Neural cell (in vitro differentiated cells): ENCODE results near the gene RNF157. TPM values are rescaled to one million over a fixed set of nuclear protein-coding genes. Genes with fewer than 3 reads are reported as not detected.
A peak's percentile ranks its signal among the peaks of the same experiment; 100 is the strongest.

Source experiments
- H2AFZ ChIP-seq: fragments of 200-600, 300-800 bp; sonication (generic), shearing (Covaris generic); 2 replicates; pipeline ENCODE4 v1.6.0; 2014; ENCODE audit warnings: low read depth, mild to moderate bottlenecking, antibody characterized with exemption, low read length, moderate library complexity
- H3F3A ChIP-seq: fragments of 200-600 bp; shearing (Covaris generic); 2 replicates; pipeline ENCODE4 v1.6.1; 2016; ENCODE audit warnings: mild to moderate bottlenecking, moderate library complexity, mixed read lengths, antibody characterized with exemption, low read length; ENCODE audit not compliant: insufficient read depth, poor library complexity, severe bottlenecking
- H3K27ac ChIP-seq: fragments of 200-600, 300-800 bp; sonication (generic), shearing (Covaris generic); 2 replicates; pipeline ENCODE4 v1.5.1; 2014; ENCODE audit warnings: mild to moderate bottlenecking, low read length, moderate library complexity
- H3K27me3 ChIP-seq: fragments of 300-800, 200-600 bp; sonication (generic), shearing (Covaris generic); 2 replicates; pipeline ENCODE4 v1.6.0; 2014; ENCODE audit warnings: mild to moderate bottlenecking, low read depth, low read length, moderate library complexity; ENCODE audit not compliant: insufficient read depth
- H3K36me3 ChIP-seq: fragments of 300-800, 200-600 bp; sonication (generic), shearing (Covaris generic); 2 replicates; pipeline ENCODE4 v1.5.1; 2014; ENCODE audit warnings: mild to moderate bottlenecking, antibody characterized with exemption, low read length, moderate library complexity; ENCODE audit not compliant: insufficient read depth
- H3K4me2 ChIP-seq: fragments of 300-800, 200-600 bp; sonication (generic), shearing (Covaris generic); 2 replicates; pipeline ENCODE4 v1.6.0; 2014; ENCODE audit warnings: mild to moderate bottlenecking, low read length
- H3K4me3 ChIP-seq: fragments of 300-800, 200-600 bp; sonication (generic), shearing (Covaris generic); 2 replicates; pipeline ENCODE4 v1.5.1; 2014; ENCODE audit warnings: mild to moderate bottlenecking, low read length, moderate library complexity
- H3K79me2 ChIP-seq: fragments of 200-600 bp; shearing (Covaris generic); replicated peaks from 2 replicates; pipeline ENCODE4 v1.6.0; 2014; ENCODE audit warnings: mild to moderate bottlenecking, low read length, moderate library complexity; ENCODE audit not compliant: insufficient read depth
- H3K9ac ChIP-seq: fragments of 300-800, 200-600 bp; sonication (generic), shearing (Covaris generic); 2 replicates; pipeline ENCODE4 v1.6.1; 2016; ENCODE audit warnings: mild to moderate bottlenecking, low read length, mixed read lengths
- H3K9me2 ChIP-seq: fragments of 200-600 bp; shearing (Covaris generic); 2 replicates; pipeline ENCODE4 v1.6.1; 2016; ENCODE audit warnings: mild to moderate bottlenecking, low read length, mixed read lengths; ENCODE audit not compliant: insufficient read depth
- H3K9me3 ChIP-seq: fragments of 200-600, 300-800 bp; sonication (generic), shearing (Covaris generic); 2 replicates; pipeline ENCODE4 v1.6.1; 2016; ENCODE audit warnings: mild to moderate bottlenecking, mixed run types, low read length, moderate library complexity, mixed read lengths
- H4K20me1 ChIP-seq: fragments of 200-600 bp; shearing (Covaris generic); 2 replicates; pipeline ENCODE4 v1.6.1; 2016; ENCODE audit warnings: mild to moderate bottlenecking, mixed run types; ENCODE audit not compliant: insufficient read depth
- CTCF ChIP-seq: fragments of 450-650 bp; IDR thresholded peaks from 2 replicates; pipeline ENCODE4 v1.5.1; 2014; ENCODE audit warnings: antibody characterized with exemption, mild to moderate bottlenecking, moderate library complexity; ENCODE audit not compliant: poor library complexity, severe bottlenecking
- EP300 ChIP-seq: fragments of 450-650 bp; conservative IDR thresholded peaks from 2 replicates; pipeline ENCODE4 v1.6.1; 2014; ENCODE audit warnings: antibody characterized with exemption, mild to moderate bottlenecking, moderate library complexity; ENCODE audit not compliant: poor library complexity, severe bottlenecking
- EZH2 ChIP-seq: fragments of 200-600, 300-800 bp; shearing (Covaris generic), sonication (generic); IDR thresholded peaks from 2 replicates; pipeline ENCODE4 v1.6.1; 2014; ENCODE audit warnings: antibody characterized with exemption, low read length, borderline replicate concordance, mild to moderate bottlenecking; ENCODE audit not compliant: insufficient read depth, poor library complexity, severe bottlenecking
- MXI1 ChIP-seq: fragments of 450-650 bp; conservative IDR thresholded peaks from 2 replicates; pipeline ENCODE4 v1.6.1; 2014; ENCODE audit warnings: antibody characterized with exemption, mild to moderate bottlenecking; ENCODE audit not compliant: poor library complexity, severe bottlenecking
- POLR2AphosphoS5 ChIP-seq: IDR thresholded peaks from 2 replicates; pipeline ENCODE4 v1.6.1; 2012
- RAD21 ChIP-seq: fragments of 450-650 bp; conservative IDR thresholded peaks from 2 replicates; pipeline ENCODE4 v1.6.1; 2014; ENCODE audit warnings: antibody characterized with exemption, mild to moderate bottlenecking, moderate library complexity
- SMC3 ChIP-seq: fragments of 450-650 bp; conservative IDR thresholded peaks from 2 replicates; pipeline ENCODE4 v1.6.1; 2014; ENCODE audit warnings: antibody characterized with exemption, mild to moderate bottlenecking, moderate library complexity; ENCODE audit not compliant: poor library complexity
- TAF1 ChIP-seq: IDR thresholded peaks from 2 replicates; pipeline ENCODE4 v1.6.1; 2012; ENCODE audit warnings: low read depth
- polyA plus RNA-seq: library from polyadenylated mRNA; depleted of rRNA; stranded (reverse); fragments of >200 nt; gene quantifications from 2 replicates; pipeline ENCODE4 v1.2.3, GENCODE V29; 2014
- TF ChIP-seq, protein P1 (sequence below): IDR thresholded peaks from 2 replicates; pipeline ENCODE4 v1.6.1; 2012; ENCODE audit warnings: borderline replicate concordance

The RNF157 gene
- polyA plus RNA-seq, 1 donor from 2014 or later, result 15.9 TPM

GRCh38 chr17:76104140-76104895, 136.0 kb downstream of the RNF157 start:
- Histone ChIP-seq H2AFZ (peak overlapping the region; percentile 98), H3K27ac (peak overlapping the region; percentile 97), H3K27me3 (no peaks in the 10 kb centered on the region)

GRCh38 chr17:76103274-76104139, 136.8 kb downstream of the RNF157 start, which contains the start of gene EXOC7:
Gene EXOC7 (minus strand): TSS chr17:76103787. CDS start chr17:76103692, 95 bp downstream.
- Histone ChIP-seq H3K9me2 (no peaks in the 10 kb centered on the region), H3K4me3 (peak within 1 kb of the TSS; percentile 89), H3K27ac (peak within 1 kb of the TSS; percentile 97), H3K4me2 (peak within 1 kb of the TSS; percentile 100), H3K36me3 (peaks cover 5% of the 10 kb centered on the region), H3K79me2 (peaks cover 18% of the 10 kb centered on the region), H2AFZ (peak within 1 kb of the TSS; percentile 98), H3K27me3 (no peaks in the 10 kb centered on the region), H4K20me1 (no peaks in the 10 kb centered on the region), H3K9me3 (no peaks in the 10 kb centered on the region), H3K9ac (peak within 1 kb of the TSS; percentile 94), H3F3A (peaks cover 3% of the 10 kb centered on the region)
- TF ChIP-seq POLR2AphosphoS5 (peak; percentile 99), SMC3 (no peak), EP300 (peak; percentile 46), CTCF (no peak), EZH2 (no peak), RAD21 (no peak), TAF1 (peak; percentile 58), MXI1 (peak; percentile 53)
- TF ChIP-seq, protein P1, sequence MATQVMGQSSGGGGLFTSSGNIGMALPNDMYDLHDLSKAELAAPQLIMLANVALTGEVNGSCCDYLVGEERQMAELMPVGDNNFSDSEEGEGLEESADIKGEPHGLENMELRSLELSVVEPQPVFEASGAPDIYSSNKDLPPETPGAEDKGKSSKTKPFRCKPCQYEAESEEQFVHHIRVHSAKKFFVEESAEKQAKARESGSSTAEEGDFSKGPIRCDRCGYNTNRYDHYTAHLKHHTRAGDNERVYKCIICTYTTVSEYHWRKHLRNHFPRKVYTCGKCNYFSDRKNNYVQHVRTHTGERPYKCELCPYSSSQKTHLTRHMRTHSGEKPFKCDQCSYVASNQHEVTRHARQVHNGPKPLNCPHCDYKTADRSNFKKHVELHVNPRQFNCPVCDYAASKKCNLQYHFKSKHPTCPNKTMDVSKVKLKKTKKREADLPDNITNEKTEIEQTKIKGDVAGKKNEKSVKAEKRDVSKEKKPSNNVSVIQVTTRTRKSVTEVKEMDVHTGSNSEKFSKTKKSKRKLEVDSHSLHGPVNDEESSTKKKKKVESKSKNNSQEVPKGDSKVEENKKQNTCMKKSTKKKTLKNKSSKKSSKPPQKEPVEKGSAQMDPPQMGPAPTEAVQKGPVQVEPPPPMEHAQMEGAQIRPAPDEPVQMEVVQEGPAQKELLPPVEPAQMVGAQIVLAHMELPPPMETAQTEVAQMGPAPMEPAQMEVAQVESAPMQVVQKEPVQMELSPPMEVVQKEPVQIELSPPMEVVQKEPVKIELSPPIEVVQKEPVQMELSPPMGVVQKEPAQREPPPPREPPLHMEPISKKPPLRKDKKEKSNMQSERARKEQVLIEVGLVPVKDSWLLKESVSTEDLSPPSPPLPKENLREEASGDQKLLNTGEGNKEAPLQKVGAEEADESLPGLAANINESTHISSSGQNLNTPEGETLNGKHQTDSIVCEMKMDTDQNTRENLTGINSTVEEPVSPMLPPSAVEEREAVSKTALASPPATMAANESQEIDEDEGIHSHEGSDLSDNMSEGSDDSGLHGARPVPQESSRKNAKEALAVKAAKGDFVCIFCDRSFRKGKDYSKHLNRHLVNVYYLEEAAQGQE, result peak; percentile 62

More at GRCh38 chr17:76104140-76104895, 136.0 kb downstream of the RNF157 start:
- peaks cover 5% of the 10 kb centered on the region for H3K36me3 ChIP-seq
- no peaks in the 10 kb centered on the region for H4K20me1 ChIP-seq
- no peak for TF ChIP-seq RAD21
- no peak for TF ChIP-seq EZH2
- H3K79me2 ChIP-seq, result peaks cover 18% of the 10 kb centered on the region
- H3K9me3 ChIP-seq, result no peaks in the 10 kb centered on the region
- no peaks in the 10 kb centered on the region for H3K9me2 ChIP-seq
- peak overlapping the region; percentile 48 for H3K4me2 ChIP-seq
- peak overlapping the region; percentile 94 for H3K9ac ChIP-seq
- peak overlapping the region; percentile 89 for H3K4me3 ChIP-seq
- H3F3A ChIP-seq, result peaks cover 3% of the 10 kb centered on the region
